Measurements from ENCODE around the gene PEX11B. TPM values are rescaled to one million over a fixed set of nuclear protein-coding genes. Genes with fewer than 3 reads are reported as not detected.
A peak's percentile ranks its signal among the peaks of the same experiment; 100 is the strongest.

The PEX11B gene
- total and polyA plus RNA-seq, 2 of the 8 experiments (the other 6 are each of a cell fraction or from before 2014, with no cell fraction given) = 9.1 to 15.1 TPM

DNA sequence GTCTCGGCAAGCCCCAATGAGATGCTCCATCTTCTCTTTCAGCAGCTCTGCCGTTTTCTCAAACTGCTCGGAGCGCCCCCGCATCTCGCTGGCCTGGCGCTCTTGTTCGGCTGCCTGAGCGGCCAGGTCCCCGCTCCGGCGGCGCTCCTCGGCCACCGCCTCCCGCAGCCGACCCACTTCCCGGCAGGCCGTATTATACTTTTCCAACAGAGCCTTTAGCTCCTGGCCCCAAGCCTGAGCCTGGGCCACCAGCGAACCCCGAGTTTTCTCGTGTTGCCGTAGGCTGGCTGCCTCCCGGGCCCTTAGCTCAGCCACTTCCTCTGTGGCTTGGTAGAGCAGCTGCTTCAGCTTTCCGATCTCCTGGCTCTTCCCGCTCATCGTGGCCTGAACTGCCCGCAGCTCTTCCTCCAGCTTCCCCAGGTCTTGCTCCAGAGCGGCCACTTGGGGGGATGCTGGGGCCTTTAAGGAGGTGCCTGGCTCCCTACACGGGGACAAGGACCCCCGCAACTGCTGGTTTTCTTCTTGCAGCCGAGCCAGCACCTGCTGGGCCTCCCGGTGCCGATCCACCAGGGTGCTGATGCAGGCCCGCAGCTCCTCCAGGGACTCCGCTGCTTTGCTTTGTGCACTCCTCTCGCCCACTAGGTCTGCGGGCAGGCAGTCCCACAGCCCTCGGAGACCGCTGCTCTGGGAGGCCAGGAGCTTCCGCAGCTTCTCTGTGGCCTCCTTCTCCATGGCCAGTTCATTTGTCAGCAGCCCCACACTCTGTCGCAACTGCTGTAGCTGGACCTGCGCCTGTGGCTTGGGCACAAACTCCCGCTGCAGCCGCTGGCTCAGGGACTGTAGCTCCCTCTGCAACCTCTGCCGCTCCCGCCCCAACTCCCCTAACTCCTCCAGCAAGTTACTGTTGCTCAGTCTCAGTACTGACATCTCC, 46.3 kb downstream of the PEX11B start:
- H2BK12ac ChIP-seq (ENCODE audit: low read depth, low read length) = no peak overlapping the region
- H3K4me1 ChIP-seq (replicated peaks in 1 of 4; ENCODE audit: control insufficient read depth in 3 of 4, insufficient read depth in 4 of 4, low read length in 3 of 4) = peaks cover 0 to 11% (median under 1%) of the 10 kb centered on the region in 4 experiments; a peak in 4 of 7 replicates
- H4K8ac ChIP-seq (ENCODE audit: extremely low read depth, insufficient read depth, low read length) = peak overlapping the region; percentile 39
- no peak overlapping the region for H3K23ac ChIP-seq (ENCODE audit: insufficient read length)
- ChIA-PET CTCF (ENCODE audit: partially characterized antibody) (interaction anchor here (0.8 to 4.3 kb wide), 15 partner anchors 9 to 105 kb away, joined by 3 to 42 read pairs (median 9); partner anchors contain the start of genes ANKRD35, NUDT17 and PIAS3), POLR2A (ENCODE audit: partially characterized antibody) (interaction anchor here (0.7 to 4.0 kb wide), 22 partner anchors 8 to 180 kb away, joined by 3 to 34 read pairs (median 4); partner anchors contain the start of genes ANKRD35, NUDT17, PEX11B and PIAS3)
- no peak overlapping the region for H4K5ac ChIP-seq (ENCODE audit: insufficient read length, low read depth, low read length)
- H3K4ac ChIP-seq (replicated peaks; ENCODE audit: insufficient read length, low read depth, low read length) = peak overlapping the region; percentile 60
- WGBS, 2 experiments (ENCODE audit: extremely low coverage in 1 of 2, insufficient coverage in 1 of 2, insufficient read length in 1 of 2, insufficient replicate concordance in 2 of 2, low coverage in 1 of 2, low lambda C conversion rate in 2 of 2, missing lambda C conversion rate in 1 of 2) = 14% methylated on average over 47 of the region's 47 CpGs; no CpG with 5 or more reads in 1 of the 2 experiments
- H4K20me1 ChIP-seq (replicated peaks in 1 of 2; ENCODE audit: control insufficient read depth in 1 of 2, insufficient read depth in 2 of 2, low read length in 2 of 2) = no peaks in the 10 kb centered on the region
- DNase-seq (ENCODE audit: low read depth in 1 of 2, low spot score in 2 of 2) (peak in 1 of 2 experiments; percentile 82), FAIRE-seq (no peak)
- H3K9me3 ChIP-seq (ENCODE audit: insufficient read depth in 2 of 2, low read depth in 1 of 2, low read length in 1 of 2) = no peaks in the 10 kb centered on the region
- peak overlapping the region; percentile 85 for H2AFZ ChIP-seq (ENCODE audit: low read length)
- H3K14ac ChIP-seq (ENCODE audit: insufficient read length) = no peak overlapping the region
- no peaks in the 10 kb centered on the region for H3K79me1 ChIP-seq (ENCODE audit: low read depth, low read length)
- no peaks in the 10 kb centered on the region for H3K79me2 ChIP-seq (ENCODE audit: control insufficient read depth in 1 of 2, insufficient read depth in 2 of 2, low read length in 2 of 2)
- no peak overlapping the region for H3K27ac ChIP-seq (ENCODE audit: low read depth, low read length)
- no peak overlapping the region; the same call in 1 of the 2 replicates for H2BK15ac ChIP-seq (ENCODE audit: low read length)
- peak overlapping the region in 2 of 4 experiments; percentile 26 to 33; a peak in 5 of 7 replicates for H3K9ac ChIP-seq (replicated peaks in 1 of 4; ENCODE audit: extremely low read depth in 1 of 4, low read depth in 3 of 4, low read length in 3 of 4)
- peak overlapping the region; percentile 36 to 62 (median 52) for H3K4me3 ChIP-seq (ENCODE audit: extremely low read depth in 1 of 4, insufficient read depth in 2 of 4, low read depth in 3 of 4, low read length in 4 of 4)
- no peaks in the 10 kb centered on the region for H3K36me3 ChIP-seq (ENCODE audit: control insufficient read depth in 2 of 4, insufficient read depth in 4 of 4, low read length in 3 of 4)
- H3K4me2 ChIP-seq (ENCODE audit: insufficient read depth in 1 of 2, low read depth in 2 of 2, low read length in 2 of 2) = peak overlapping the region; percentile 85 to 90
- H3K56ac ChIP-seq (replicated peaks; ENCODE audit: insufficient read length, low read depth, low read length) = no peak overlapping the region
- no peak overlapping the region for H2AK5ac ChIP-seq (ENCODE audit: low read depth, low read length)
- H3K23me2 ChIP-seq (ENCODE audit: low read depth, low read length) = peaks cover 14% of the 10 kb centered on the region; the same call in 1 of the 2 replicates
- H2BK120ac ChIP-seq (replicated peaks; ENCODE audit: low read depth, low read length) = no peak overlapping the region
- peak overlapping the region; percentile 60; the same call in 1 of the 2 replicates for H2BK5ac ChIP-seq (ENCODE audit: low read depth, low read length)
- peak overlapping the region; percentile 85 for H3K18ac ChIP-seq (ENCODE audit: extremely low read depth, low read length)
- peak overlapping the region; percentile 92; the same call in 1 of the 2 replicates for H2BK20ac ChIP-seq (ENCODE audit: low read length)
- peak overlapping the region; percentile 68 for H4K91ac ChIP-seq (replicated peaks; ENCODE audit: insufficient read length, low read length)
- H3K27me3 ChIP-seq (replicated peaks in 1 of 4; ENCODE audit: control insufficient read depth in 3 of 4, extremely low read depth in 1 of 4, insufficient read depth in 3 of 4, low read length in 3 of 4) = peaks cover 0 to 24% (median 12%) of the 10 kb centered on the region in 4 experiments; a peak in 6 of 7 replicates
- TF ChIP-seq RBBP5 (IDR thresholded peaks at IDR 0.05; ENCODE audit: borderline replicate concordance, low read depth, low read length) (peak; percentile 83; the same call in 1 of the 2 replicates), KDM4A (IDR thresholded peaks at IDR 0.05; ENCODE audit: low read depth, low read length, severe bottlenecking) (peak; percentile 56), E2F6 (IDR thresholded peaks at IDR 0.05) (peak; percentile 21; the same call in 1 of the 2 replicates), ASH2L (IDR thresholded peaks at IDR 0.05; ENCODE audit: low read length) (peak; percentile 68), PHF8 (conservative IDR thresholded peaks at IDR 0.05; ENCODE audit: low read depth, low read length) (peak; percentile 39; the same call in 1 of the 2 replicates), SIN3A (conservative IDR thresholded peaks at IDR 0.05 in 1 of 2, IDR thresholded peaks at IDR 0.05 in 1 of 2; ENCODE audit: low read depth in 1 of 2, low read length in 2 of 2) (peak in 1 of 2 experiments; percentile 33; a peak in 1 of 4 replicates), EGR1 (IDR thresholded peaks at IDR 0.05; ENCODE audit: borderline replicate concordance, low read depth, low read length) (peak; percentile 40; the same call in 1 of the 2 replicates), TAF7 (optimal IDR thresholded peaks at IDR 0.05; ENCODE audit: borderline replicate concordance, low read depth, low read length) (peak; percentile 7)
